Measurements from ENCODE around the gene FHOD3. TPM values are rescaled to one million over a fixed set of nuclear protein-coding genes. Genes with fewer than 3 reads are reported as not detected.

FHOD3 gene
- total and polyA plus RNA-seq, 9 of the 15 experiments (the other 6 are each of a cell fraction or from before 2014, with no cell fraction given) = 0.11 TPM; not detected in 8

DNA sequence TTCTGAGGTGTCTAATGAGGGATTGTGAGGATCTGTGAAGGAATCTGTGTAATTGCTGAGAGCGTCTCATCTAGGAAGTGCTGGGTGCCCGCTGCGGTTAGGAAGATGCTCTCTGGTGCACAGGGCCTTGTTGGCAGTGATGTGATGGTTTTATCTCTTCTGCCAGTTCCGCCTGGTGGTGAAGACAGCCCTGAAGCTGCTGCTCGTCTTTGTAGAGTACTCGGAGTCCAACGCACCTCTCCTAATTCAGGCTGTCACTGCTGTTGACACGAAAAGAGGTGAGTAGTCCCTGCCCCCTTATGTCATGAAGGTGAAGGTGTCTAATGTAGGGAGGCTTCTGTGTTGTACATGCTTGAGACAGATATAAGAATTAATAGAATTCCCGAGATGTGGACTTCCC lies 297.1 kb downstream of the FHOD3 start:
- Histone ChIP-seq H3K4me1 (replicated peaks in 1 of 2; ENCODE audit: control insufficient read depth in 2 of 2, insufficient read depth in 2 of 2, low read length in 2 of 2) (no peaks in the 10 kb centered on the region), H4K20me1 (replicated peaks; ENCODE audit: control insufficient read depth, insufficient read depth, low read length) (0 out of 2 replicates have a peak, but pooled peaks cover 4% of the 10 kb centered on the region), H3K36me3 (ENCODE audit: control insufficient read depth, insufficient read depth, low read length) (no peaks in the 10 kb centered on the region), H3K9me3 (replicated peaks; ENCODE audit: control insufficient read depth, insufficient read depth, low read depth, low read length) (no peaks in the 10 kb centered on the region), H3K27me3 (ENCODE audit: control insufficient read depth in 2 of 2, insufficient read depth in 2 of 2, low read length in 2 of 2) (peaks cover 6 to 29% of the 10 kb centered on the region in 2 experiments; a peak in 3 of 5 replicates), H3K79me2 (ENCODE audit: control insufficient read depth, insufficient read depth, low read length) (no peaks in the 10 kb centered on the region), H2AFZ (ENCODE audit: low read depth, low read length) (no peak overlapping the region), H3K9ac (ENCODE audit: insufficient read depth in 1 of 2, low read depth in 2 of 2, low read length in 2 of 2) (no peak overlapping the region), H3K27ac (ENCODE audit: extremely low read depth, low read depth, low read length) (no peak overlapping the region), H3K4me3 (no peak overlapping the region), H3K9me1 (ENCODE audit: control insufficient read depth, insufficient read depth, low read length) (no peaks in the 10 kb centered on the region), H3K4me2 (ENCODE audit: insufficient read depth, low read length) (no peak overlapping the region)
- ATAC-seq (no peak; the same call in 2 of the 3 replicates), FAIRE-seq (no peak), DNase-seq (ENCODE audit: extremely low read depth in 1 of 4, low spot score in 3 of 4) (no peak)
- 0% methylated on average over 9 of the region's 9 CpGs for WGBS (ENCODE audit: insufficient coverage, low coverage, missing lambda C conversion rate)
- intact Hi-C loops (cut with micrococcal nuclease) (no loop called here), in situ Hi-C loops (cut with MboI) (no loop called here)
- ChIA-PET CTCF (ENCODE audit: low intra/inter-chr PET ratio) (no interaction called here), POLR2A (no interaction called here)
- BruUV-seq (replicated peaks) = no TSS peak
- TF ChIP-seq ZNF282 (CRISPR knock-in tag; IDR thresholded peaks at IDR 0.05) (no peak), ZNF347 (CRISPR knock-in tag; IDR thresholded peaks at IDR 0.05; ENCODE audit: low read depth) (no peak), ZNF586 (CRISPR knock-in tag; conservative IDR thresholded peaks at IDR 0.05) (no peak), TEAD4 (IDR thresholded peaks at IDR 0.05; ENCODE audit: low read length) (no peak), TEAD4 (CRISPR knock-in tag; IDR thresholded peaks at IDR 0.05; ENCODE audit: borderline replicate concordance) (no peak), ZNF174 (CRISPR knock-in tag; IDR thresholded peaks at IDR 0.05) (no peak), ZBTB1 (CRISPR knock-in tag; IDR thresholded peaks at IDR 0.05; ENCODE audit: borderline replicate concordance, low read depth) (no peak), ZC3H11A (IDR thresholded peaks at IDR 0.05; ENCODE audit: low read depth, low read length) (no peak), ZNF830 (CRISPR knock-in tag; IDR thresholded peaks at IDR 0.05) (no peak)

All from K562 (cell line).